Psoas muscle (tissue), 8 donors: ENCODE measurements around the gene COPZ1. TPM values are rescaled to one million over a fixed set of nuclear protein-coding genes. Genes with fewer than 3 reads are reported as not detected.

ENCODE experiments used
- ATAC-seq, 4 donors: fragments of 200-7000 bp; cut with Tn5 transposase; one replicate each; pipeline ENCODE4 v1.9.1; 2020; ENCODE audit warnings: moderate library complexity in 3 of 4, mild to moderate bottlenecking in 2 of 4
- DNase-seq, 2 donors: peaks; one replicate each; pipeline ENCODE4 v3.0.0-alpha.2; 2020
- H3K27ac ChIP-seq: fragments of 200-600 bp; one replicate; pipeline ENCODE4 v1.8.0; 2022
- H3K27me3 ChIP-seq, 3 donors: fragments of 200-600 bp in 1 of 3; one replicate each; pipeline versions ENCODE4 v1.6.1 to v1.8.0; 2013 to 2022; ENCODE audit warnings: low read length in 2 of 3, mild to moderate bottlenecking in 2 of 3, moderate library complexity in 1 of 3; ENCODE audit not compliant: insufficient read depth in 3 of 3
- H3K36me3 ChIP-seq, 2 donors: fragments of 200-600 bp in 1 of 2; one replicate each; pipeline versions ENCODE4 v1.6.1 to v1.8.0; 2013 to 2022; ENCODE audit warnings: low read depth in 1 of 2, mild to moderate bottlenecking in 1 of 2, moderate library complexity in 1 of 2; ENCODE audit not compliant: insufficient read depth in 1 of 2
- H3K4me1 ChIP-seq: fragments of 200-600 bp; one replicate; pipeline ENCODE4 v1.8.0; 2022
- H3K4me3 ChIP-seq: fragments of 200-600 bp; one replicate; pipeline ENCODE4 v1.8.0; 2022; ENCODE audit warnings: mild to moderate bottlenecking
- H3K9me3 ChIP-seq: fragments of 200-600 bp; one replicate; pipeline ENCODE4 v1.8.0; 2022
- WGBS, 3 donors: extraction: QIAGEN DNeasy Blood & Tissue Kit; methylation state at CpG; one replicate each; pipeline versions ENCODE4 v1.1.6 to v1.1.7; 2013; 5-methylcytosine and 5-hydroxymethylcytosine counted together
- intact Hi-C, 2 donors: fragments of 100-400 bp; cut with DNase I; formaldehyde crosslinking; loops; one replicate each; pipeline versions ENCODE4 v1.11.0 to v1.14.2; 2022
- polyA plus RNA-seq, 3 donors: library from polyadenylated mRNA; stranded (reverse); fragments of 200-250 nt; gene quantifications; one replicate each; pipeline ENCODE4 v1.2.3, GENCODE V29; 2013
- total RNA-seq, 4 donors: library from RNA; stranded (reverse); fragmentation: NEBNext Ultra II Directional in 2 of 4; extraction: Animal tissue kit (Norgen Biotek cat#: 25700) in 2 of 4; gene quantifications; one replicate each; pipeline versions ENCODE4 v1.2.1 to v1.2.4, GENCODE V29; 2021 to 2023
- TF ChIP-seq, protein P1 (sequence below): fragments of 200-600 bp; IDR thresholded peaks from one replicate; pipeline ENCODE4 v1.8.0; 2022; ENCODE audit warnings: antibody characterized with exemption
- donor health status: healthy with polysubstance abuse.
- donor health status: DM: no; HTN: no; CAD: no; lungs with moderate emphysema.
- donor health status: Bipolar disorder and iron deficiency.
- donor health status: healthy.
- donor health status: DM: yes; HTN: yes; CAD: no.
- donor health status: DM: no; HTN: no; CAD: no.
- donor health status: DM: no; HTN: no; CAD: no.
- donor health status: DM: yes; HTN: yes; CAD: no.

Gene COPZ1
- total and polyA plus RNA-seq, 7 donors, result 77.8 to 131 (median 88.3) TPM

DNA sequence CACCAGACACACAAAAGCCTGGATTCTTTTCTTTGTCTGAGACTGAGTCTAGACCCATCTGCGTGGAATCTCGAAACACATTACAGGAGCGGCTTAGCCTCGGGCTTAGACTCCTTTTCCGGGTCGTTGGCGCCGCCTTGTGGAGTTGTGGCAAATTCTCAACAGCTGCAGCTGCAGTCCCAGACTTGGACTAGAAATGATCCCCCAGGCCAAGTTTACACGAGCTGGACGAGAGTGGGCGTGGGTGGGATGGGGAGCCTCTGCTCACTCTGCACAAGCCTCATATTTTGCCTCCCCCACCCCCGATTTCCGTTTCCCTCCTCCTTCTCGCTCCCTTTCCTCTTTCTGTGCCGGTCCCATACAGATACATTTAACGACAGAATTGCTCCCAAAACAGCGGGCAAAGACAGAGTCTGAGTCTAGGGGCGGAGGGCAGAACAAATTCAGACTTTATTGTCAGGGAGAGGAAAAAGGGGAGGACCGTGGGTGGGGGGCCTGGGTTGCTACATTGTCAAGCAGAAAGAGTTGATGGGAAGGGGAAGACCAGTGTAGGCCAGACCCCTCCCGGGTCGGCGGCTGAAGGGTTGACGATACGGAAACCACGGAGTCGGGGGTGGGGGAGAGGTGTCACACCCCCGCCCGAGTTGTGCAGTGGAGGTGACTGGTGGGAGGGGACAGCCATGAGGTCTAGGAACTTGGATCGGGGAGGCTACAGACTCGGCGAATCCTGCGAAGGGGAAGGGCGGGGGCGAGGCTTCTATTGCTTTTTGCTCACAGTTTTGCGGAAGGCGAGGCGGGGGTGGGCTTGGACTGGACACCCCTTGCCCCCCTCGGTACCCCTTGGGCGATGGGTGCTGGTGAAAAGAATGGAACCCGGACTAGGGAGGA, 44.0 kb downstream of the COPZ1 start:
- no peak overlapping the region for H3K27ac ChIP-seq
- peaks cover 0 to 15% of the 10 kb centered on the region in 2 donors for H3K36me3 ChIP-seq
- peak; percentile 92 to 96 for DNase-seq
- H3K27me3 ChIP-seq, result no peaks in the 10 kb centered on the region
- TF ChIP-seq, protein P1, sequence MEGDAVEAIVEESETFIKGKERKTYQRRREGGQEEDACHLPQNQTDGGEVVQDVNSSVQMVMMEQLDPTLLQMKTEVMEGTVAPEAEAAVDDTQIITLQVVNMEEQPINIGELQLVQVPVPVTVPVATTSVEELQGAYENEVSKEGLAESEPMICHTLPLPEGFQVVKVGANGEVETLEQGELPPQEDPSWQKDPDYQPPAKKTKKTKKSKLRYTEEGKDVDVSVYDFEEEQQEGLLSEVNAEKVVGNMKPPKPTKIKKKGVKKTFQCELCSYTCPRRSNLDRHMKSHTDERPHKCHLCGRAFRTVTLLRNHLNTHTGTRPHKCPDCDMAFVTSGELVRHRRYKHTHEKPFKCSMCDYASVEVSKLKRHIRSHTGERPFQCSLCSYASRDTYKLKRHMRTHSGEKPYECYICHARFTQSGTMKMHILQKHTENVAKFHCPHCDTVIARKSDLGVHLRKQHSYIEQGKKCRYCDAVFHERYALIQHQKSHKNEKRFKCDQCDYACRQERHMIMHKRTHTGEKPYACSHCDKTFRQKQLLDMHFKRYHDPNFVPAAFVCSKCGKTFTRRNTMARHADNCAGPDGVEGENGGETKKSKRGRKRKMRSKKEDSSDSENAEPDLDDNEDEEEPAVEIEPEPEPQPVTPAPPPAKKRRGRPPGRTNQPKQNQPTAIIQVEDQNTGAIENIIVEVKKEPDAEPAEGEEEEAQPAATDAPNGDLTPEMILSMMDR, result peak; percentile 79
- 23 to 32% (median 29%) methylated on average over 38 to 40 of the region's 40 CpGs for WGBS, 3 donors
- intact Hi-C loops, result loop anchor here in 1 of 2 donors (2.0 kb wide), 1 partner anchor 148 kb away; no protein-coding TSS in a partner anchor
- H3K4me3 ChIP-seq, result peak overlapping the region; percentile 52
- H3K4me1 ChIP-seq, result peaks cover 20% of the 10 kb centered on the region
- no peaks in the 10 kb centered on the region for H3K9me3 ChIP-seq
- peak; percentile 68 to 78 (median 74) for ATAC-seq

DNA sequence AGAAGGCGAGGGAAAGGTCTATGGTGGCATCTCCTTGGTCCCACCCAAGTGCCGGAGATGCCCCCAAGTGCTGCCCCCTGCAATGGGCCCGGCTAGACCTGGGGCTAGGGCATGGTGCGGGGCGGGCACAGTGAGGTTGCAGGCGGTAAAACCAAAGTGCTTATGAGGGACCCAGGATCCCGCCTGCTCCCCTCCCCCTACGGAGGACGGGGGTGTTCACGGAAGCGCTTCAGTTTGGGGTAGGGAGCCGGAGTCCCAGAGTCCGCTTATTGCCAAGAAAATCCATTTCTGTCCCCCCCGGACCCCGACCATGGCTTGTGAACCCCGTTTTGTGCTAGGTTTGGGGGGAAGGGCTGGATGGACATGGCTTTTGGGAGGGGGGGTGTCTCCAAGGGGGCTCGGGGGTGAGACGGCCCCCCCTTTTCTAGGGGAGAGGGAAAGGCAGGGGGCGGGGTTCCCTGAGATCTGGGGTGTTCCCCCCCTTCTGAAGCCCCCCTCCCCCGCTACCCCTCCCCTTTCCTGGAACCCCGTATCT, 44.7 kb downstream of the COPZ1 start:
- peaks cover 23% of the 10 kb centered on the region for H3K4me1 ChIP-seq

GRCh38 chr12:54370171-54370730, 45.3 kb downstream of the COPZ1 start:
- ATAC-seq, result peak; percentile 79 to 84 (median 83)
- intact Hi-C loops, result loop anchor here in 1 of 2 donors (10.0 kb wide), 1 partner anchor 385 kb away; the partner anchor contains the start of gene HOXC10

More for the DNA sequence above, 44.7 kb downstream of the COPZ1 start:
- no peaks in the 10 kb centered on the region for H3K9me3 ChIP-seq
- TF ChIP-seq, protein P1, result no peak
- DNase-seq (peak in 1 of 2 donors; percentile 42), ATAC-seq (peak in 3 of 4 donors; percentile 6 to 18 (median 6))
- intact Hi-C loops, result loop anchor here (2.0 to 10.0 kb wide), 2 partner anchors 149 to 385 kb away; partner anchors contain the start of gene HOXC10 (in 1 of the 2)
- peak overlapping the region; percentile 52 for H3K4me3 ChIP-seq
- H3K36me3 ChIP-seq, result peaks cover 0 to 16% of the 10 kb centered on the region in 2 donors
- WGBS, 3 donors, result 49 to 61% (median 54%) methylated on average over 17 to 20 of the region's 21 CpGs
- no peak overlapping the region for H3K27ac ChIP-seq
- no peaks in the 10 kb centered on the region for H3K27me3 ChIP-seq

More at GRCh38 chr12:54370171-54370730, 45.3 kb downstream of the COPZ1 start:
- H3K27ac ChIP-seq, result peak overlapping the region; percentile 21
- H3K36me3 ChIP-seq, result peaks cover 0 to 22% of the 10 kb centered on the region in 2 donors
- peaks cover 27% of the 10 kb centered on the region for H3K4me1 ChIP-seq
- TF ChIP-seq, protein P1, result peak; percentile 92
- peak overlapping the region; percentile 52 for H3K4me3 ChIP-seq
- no peaks in the 10 kb centered on the region for H3K9me3 ChIP-seq
- H3K27me3 ChIP-seq, result no peaks in the 10 kb centered on the region
- WGBS, 3 donors, result 4 to 16% (median 14%) methylated on average over 24 to 44 of the region's 44 CpGs
- DNase-seq, result peak; percentile 83 to 92
